Measurements from ENCODE around the gene RAPGEF6.
"Not testable (repeated sequence)": the region's sequence is repeated elsewhere in the genome, so short reads cannot be mapped to it uniquely, and the experiment has no call there.

The RAPGEF6 gene

GRCh38 chr5:131634996-131635683 lies at the start of gene RAPGEF6:
TSS of gene RAPGEF6 (minus strand) at chr5:131635229. CDS start at chr5:131635030, 199 bp downstream.
- TF ChIP-seq CTCF (IDR thresholded peaks at IDR 0.05; ENCODE audit: low read depth, low read length): no peak
- H3K4me3 ChIP-seq (ENCODE audit: low read depth, low read length): peak within 1 kb of the TSS; percentile 94

- H3K4me3 ChIP-seq (ENCODE audit: low read depth, low read length): no peak overlapping the region
- TF ChIP-seq CTCF (IDR thresholded peaks at IDR 0.05; ENCODE audit: low read depth, low read length): no peak
Observed at GRCh38 chr5:131684595-131684994, 49.6 kb upstream of the RAPGEF6 start.

- TF ChIP-seq CTCF (IDR thresholded peaks at IDR 0.05; ENCODE audit: low read depth, low read length): no peak
- no peak overlapping the region for H3K4me3 ChIP-seq (ENCODE audit: low read depth, low read length)
Observed at GRCh38 chr5:131684051-131684450, 49.0 kb upstream of the RAPGEF6 start.

DNA sequence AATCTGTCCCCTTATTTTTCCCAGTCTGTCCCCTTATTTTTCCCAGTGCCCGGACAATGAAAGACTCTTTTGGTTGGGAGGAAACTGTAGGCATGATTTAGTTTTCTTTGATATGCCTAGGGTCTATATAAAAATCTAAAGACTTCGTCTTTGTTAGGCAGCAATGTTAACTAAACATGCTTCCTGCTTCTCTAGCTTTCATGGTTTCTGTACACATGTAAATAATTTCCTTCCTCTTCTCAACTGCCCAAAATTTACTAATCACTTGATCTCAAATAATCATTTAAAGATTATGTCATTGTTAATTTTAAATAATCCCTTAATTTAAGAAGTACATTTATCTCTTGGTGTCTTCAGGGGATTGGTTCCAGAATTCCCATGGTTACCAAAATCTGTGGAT lies 47.8 kb upstream of the RAPGEF6 start:
- no peak for TF ChIP-seq CTCF (IDR thresholded peaks at IDR 0.05; ENCODE audit: low read depth, low read length)
- no peak overlapping the region for H3K4me3 ChIP-seq (ENCODE audit: low read depth, low read length)

- TF ChIP-seq CTCF (IDR thresholded peaks at IDR 0.05; ENCODE audit: low read depth, low read length): no peak
- H3K4me3 ChIP-seq (ENCODE audit: low read depth, low read length): no peak overlapping the region
Observed at GRCh38 chr5:131682175-131682574, 47.1 kb upstream of the RAPGEF6 start.

GRCh38 chr5:131679911-131680310 lies 44.9 kb upstream of the RAPGEF6 start:
- TF ChIP-seq CTCF (IDR thresholded peaks at IDR 0.05; ENCODE audit: low read depth, low read length): no peak
- no peak overlapping the region for H3K4me3 ChIP-seq (ENCODE audit: low read depth, low read length)

DNA sequence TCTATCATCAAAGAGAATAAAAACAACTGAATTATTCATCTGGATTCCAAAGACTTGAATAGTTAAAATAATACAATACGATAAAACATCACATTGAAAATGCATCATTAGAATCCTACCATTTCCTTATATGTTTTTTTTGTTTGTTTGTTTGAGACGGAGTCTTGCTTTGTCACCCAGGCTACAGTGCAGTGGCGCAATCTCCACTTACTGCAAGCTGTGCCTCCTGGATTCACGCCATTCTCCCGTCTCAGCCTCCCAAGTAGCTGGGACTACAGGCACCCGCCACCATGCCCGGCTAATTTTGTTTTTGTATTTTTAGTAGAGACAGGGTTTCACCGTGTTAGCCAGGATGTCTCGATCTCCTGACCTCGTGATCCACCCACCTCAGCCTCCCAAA lies 43.2 kb upstream of the RAPGEF6 start:
- H3K4me3 ChIP-seq (ENCODE audit: low read depth, low read length): not testable (repeated sequence)

- H3K4me3 ChIP-seq (ENCODE audit: low read depth, low read length): no peak overlapping the region
- TF ChIP-seq CTCF (IDR thresholded peaks at IDR 0.05; ENCODE audit: low read depth, low read length): no peak
Observed at GRCh38 chr5:131677115-131677514, 42.1 kb upstream of the RAPGEF6 start.

Data from WI38 (cell line).